A673 (cell line): Measurements from ENCODE around the gene INPP4B. TPM values are rescaled to one million over a fixed set of nuclear protein-coding genes. Genes with fewer than 3 reads are reported as not detected.

ENCODE experiments used
- BruUV-seq: library from RNA; stranded (reverse); fragments of 400-500 nt; replicated peaks from 2 replicates; lab custom pipeline; 2021; lab: Mats Ljungman, UMichigan
- CTCF ChIA-PET: fragments of 300-600 bp; sonication (Branson Sonifier 250); formaldehyde crosslinking; loops from one replicate; lab custom pipeline; 2022; ENCODE audit warnings: antibody characterized with exemption; lab: Charles Lee
- POLR2A ChIA-PET: fragments of 300-600 bp; sonication (Branson Sonifier 250); formaldehyde crosslinking; loops from one replicate; lab custom pipeline; 2022; ENCODE audit warnings: antibody characterized with exemption; ENCODE audit not compliant: low non-redundant PET; lab: Charles Lee
- DNase-seq: peaks from one replicate; pipeline ENCODE4 v3.0.0-alpha.2; 2015; ENCODE audit warnings: low spot score
- H3K27ac ChIP-seq: fragments of 200-600 bp; sonication (generic); 2 replicates; pipeline ENCODE4 v1.5.1; 2016; ENCODE audit warnings: mixed run types, low read depth, mild to moderate bottlenecking, mixed read lengths, antibody characterized with exemption, low read length; ENCODE audit not compliant: poor library complexity, severe bottlenecking
- H3K27me3 ChIP-seq: fragments of 200-600 bp; sonication (generic); replicated peaks from 2 replicates; pipeline ENCODE4 v1.6.1; 2017; ENCODE audit warnings: mixed run types, low read depth, mild to moderate bottlenecking, mixed read lengths, antibody characterized with exemption, low read length; ENCODE audit not compliant: insufficient read depth, poor library complexity
- H3K36me3 ChIP-seq: fragments of 200-600 bp; sonication (generic); 2 replicates; pipeline ENCODE4 v1.6.1; 2016; ENCODE audit warnings: mixed run types, mild to moderate bottlenecking, mixed read lengths, antibody characterized with exemption, low read length; ENCODE audit not compliant: insufficient read depth, poor library complexity, severe bottlenecking
- H3K4me1 ChIP-seq: fragments of 200-600 bp; sonication (generic); 2 replicates; pipeline ENCODE4 v1.6.1; 2017; ENCODE audit warnings: mixed run types, mild to moderate bottlenecking, mixed read lengths, antibody characterized with exemption, low read length; ENCODE audit not compliant: insufficient read depth, poor library complexity, severe bottlenecking
- H3K4me3 ChIP-seq: fragments of 200-600 bp; sonication (generic); 2 replicates; pipeline ENCODE4 v1.5.1; 2016; ENCODE audit warnings: low read depth, mixed run types, mild to moderate bottlenecking, mixed read lengths, low read length; ENCODE audit not compliant: poor library complexity, severe bottlenecking
- H3K9me3 ChIP-seq: fragments of 200-600 bp; sonication (generic); 2 replicates; pipeline ENCODE4 v1.6.1; 2016; ENCODE audit warnings: mixed run types, low read depth, mild to moderate bottlenecking, mixed read lengths, antibody characterized with exemption, low read length; ENCODE audit not compliant: poor library complexity, severe bottlenecking
- EZH2 ChIP-seq: fragments of 200-600 bp; sonication (generic); IDR thresholded peaks from 2 replicates; pipeline ENCODE4 v1.6.1; 2017; ENCODE audit warnings: borderline replicate concordance, low read depth, mild to moderate bottlenecking, mixed read lengths, antibody characterized with exemption, low read length; ENCODE audit not compliant: poor library complexity, severe bottlenecking
- intact Hi-C: fragments of 100-400 bp; cut with micrococcal nuclease; formaldehyde crosslinking; loops from one replicate; pipeline ENCODE4 v1.10.0; 2022; ENCODE audit not compliant: unreplicated experiment
- total RNA-seq: library from RNA; stranded (reverse); gene quantifications from 2 replicates; pipeline ENCODE4 v1.2.3, GENCODE V29; 2021
- TF ChIP-seq, protein P1 (sequence below): fragments of 300-800, 200-600 bp; sonication (generic); conservative IDR thresholded peaks from 2 replicates; pipeline ENCODE4 v1.5.1; 2017; ENCODE audit warnings: low read depth, mild to moderate bottlenecking, antibody characterized with exemption, low read length, moderate library complexity, mixed read lengths

Gene INPP4B
- total RNA-seq, 1 experiment from 2014 or later: 13.1 TPM

DNA sequence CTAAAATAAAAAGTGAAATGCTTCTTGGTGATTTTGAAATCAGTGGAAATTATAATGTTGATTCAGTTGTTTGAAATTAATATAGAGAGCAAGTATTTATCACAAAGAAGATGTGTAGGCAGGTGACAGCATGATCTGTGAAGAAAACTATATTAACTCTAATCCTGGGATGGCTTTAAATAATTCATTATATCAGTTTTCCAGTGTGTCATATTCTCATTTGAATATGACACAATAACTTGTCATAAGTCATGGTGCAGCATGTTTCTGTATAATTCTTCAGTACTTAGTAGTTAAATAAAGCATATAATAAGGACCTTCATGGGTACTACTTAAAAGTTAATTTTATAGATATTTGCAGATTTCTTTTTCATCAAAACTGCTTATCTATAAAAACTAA, 573.6 kb downstream of the INPP4B start:
- no peak overlapping the region for H3K27ac ChIP-seq
- BruUV-seq: no TSS peak
- intact Hi-C loops: no loop called here
- H3K9me3 ChIP-seq: no peaks in the 10 kb centered on the region
- no peak for DNase-seq
- ChIA-PET POLR2A (no interaction called here), CTCF (no interaction called here)
- H3K36me3 ChIP-seq: no peaks in the 10 kb centered on the region
- H3K4me3 ChIP-seq: no peak overlapping the region
- no peaks in the 10 kb centered on the region for H3K27me3 ChIP-seq
- TF ChIP-seq EZH2: no peak
- TF ChIP-seq, protein P1, sequence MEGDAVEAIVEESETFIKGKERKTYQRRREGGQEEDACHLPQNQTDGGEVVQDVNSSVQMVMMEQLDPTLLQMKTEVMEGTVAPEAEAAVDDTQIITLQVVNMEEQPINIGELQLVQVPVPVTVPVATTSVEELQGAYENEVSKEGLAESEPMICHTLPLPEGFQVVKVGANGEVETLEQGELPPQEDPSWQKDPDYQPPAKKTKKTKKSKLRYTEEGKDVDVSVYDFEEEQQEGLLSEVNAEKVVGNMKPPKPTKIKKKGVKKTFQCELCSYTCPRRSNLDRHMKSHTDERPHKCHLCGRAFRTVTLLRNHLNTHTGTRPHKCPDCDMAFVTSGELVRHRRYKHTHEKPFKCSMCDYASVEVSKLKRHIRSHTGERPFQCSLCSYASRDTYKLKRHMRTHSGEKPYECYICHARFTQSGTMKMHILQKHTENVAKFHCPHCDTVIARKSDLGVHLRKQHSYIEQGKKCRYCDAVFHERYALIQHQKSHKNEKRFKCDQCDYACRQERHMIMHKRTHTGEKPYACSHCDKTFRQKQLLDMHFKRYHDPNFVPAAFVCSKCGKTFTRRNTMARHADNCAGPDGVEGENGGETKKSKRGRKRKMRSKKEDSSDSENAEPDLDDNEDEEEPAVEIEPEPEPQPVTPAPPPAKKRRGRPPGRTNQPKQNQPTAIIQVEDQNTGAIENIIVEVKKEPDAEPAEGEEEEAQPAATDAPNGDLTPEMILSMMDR: no peak
- H3K4me1 ChIP-seq: peaks cover 3% of the 10 kb centered on the region

DNA sequence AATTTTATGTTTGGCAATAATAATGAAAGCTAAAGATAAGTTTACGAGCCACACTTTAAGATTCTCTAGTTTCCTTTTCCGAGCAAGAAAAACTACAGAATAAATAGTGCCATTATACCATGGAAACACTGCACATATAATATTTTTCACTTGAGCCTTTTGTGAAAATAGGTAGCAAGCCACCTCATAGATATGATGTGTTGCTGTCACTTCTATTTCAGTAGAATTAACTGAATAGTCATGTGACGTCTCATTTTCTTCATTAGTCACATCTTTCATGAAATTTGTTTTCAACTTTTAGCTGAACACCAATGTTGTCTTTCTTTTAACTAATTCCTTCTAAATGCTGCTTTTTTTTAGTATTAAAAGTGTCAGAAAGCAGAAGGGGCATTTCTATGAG, 574.3 kb downstream of the INPP4B start:
- CTCF ChIA-PET: no interaction called here
- no peaks in the 10 kb centered on the region for H3K27me3 ChIP-seq
- H3K4me1 ChIP-seq: peaks cover 3% of the 10 kb centered on the region
- no peak overlapping the region for H3K4me3 ChIP-seq
- H3K36me3 ChIP-seq: no peaks in the 10 kb centered on the region
- no peak for TF ChIP-seq EZH2
- TF ChIP-seq, protein P1: no peak
- no peaks in the 10 kb centered on the region for H3K9me3 ChIP-seq
- DNase-seq: no peak
- POLR2A ChIA-PET: no interaction called here
- no TSS peak for BruUV-seq
- intact Hi-C loops: no loop called here
- no peak overlapping the region for H3K27ac ChIP-seq

DNA sequence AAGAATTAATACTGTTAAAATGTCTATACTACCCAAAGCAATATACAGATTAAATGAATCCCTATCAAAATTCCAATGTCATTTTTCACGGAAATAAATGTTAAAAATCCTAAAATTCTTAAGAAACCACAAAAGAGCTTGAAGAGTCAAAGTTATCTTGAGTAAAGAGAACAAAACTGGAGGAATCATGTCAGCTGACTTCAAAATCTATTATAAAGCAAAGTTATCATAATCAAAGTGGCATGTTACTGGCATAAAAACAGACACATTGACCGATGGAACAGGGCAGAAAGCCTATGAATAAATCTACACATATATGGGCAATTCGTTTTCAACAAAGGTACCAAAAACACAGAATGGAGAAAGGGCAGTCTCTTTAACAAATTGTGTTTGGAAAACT, 579.0 kb downstream of the INPP4B start:
- TF ChIP-seq, protein P1: no peak
- no peak for TF ChIP-seq EZH2
- DNase-seq: no peak
- ChIA-PET POLR2A (no interaction called here), CTCF (no interaction called here)
- peaks cover 8% of the 10 kb centered on the region for H3K4me1 ChIP-seq
- BruUV-seq: no TSS peak
- no peaks in the 10 kb centered on the region for H3K27me3 ChIP-seq
- H3K36me3 ChIP-seq: no peaks in the 10 kb centered on the region
- no peak overlapping the region for H3K4me3 ChIP-seq
- no peak overlapping the region for H3K27ac ChIP-seq
- no peaks in the 10 kb centered on the region for H3K9me3 ChIP-seq
- intact Hi-C loops: no loop called here
